Kidney (tissue), 14 donors: ENCODE results near the gene MYL7. TPM values are rescaled to one million over a fixed set of nuclear protein-coding genes. Genes with fewer than 3 reads are reported as not detected.

Experiments used
- DNase-seq, 5 donors: peaks; one replicate each; pipeline ENCODE4 v3.0.0-alpha.2; 2013 to 2020
- FAIRE-seq: peaks from 2 replicates; lab custom pipeline; 2012; peaks lifted over from hg19 to GRCh38; lab: Jason Lieb, UNC
- H3K27ac ChIP-seq, 2 donors: one replicate each; pipeline ENCODE4 v1.7.0; 2013; ENCODE audit warnings: low read depth in 2 of 2, low read length in 2 of 2, inconsistent platforms in 1 of 2
- H3K27me3 ChIP-seq: one replicate; pipeline ENCODE4 v1.7.1; 2013; ENCODE audit warnings: low read length, inconsistent platforms; ENCODE audit not compliant: control insufficient read depth, insufficient read depth
- H3K36me3 ChIP-seq, 3 donors: one replicate each; pipeline versions ENCODE4 v1.7.0 to v1.7.1; 2013; ENCODE audit warnings: low read length in 3 of 3, control low read depth in 1 of 3, inconsistent platforms in 1 of 3; ENCODE audit not compliant: insufficient read depth in 3 of 3, control insufficient read depth in 2 of 3
- H3K4me1 ChIP-seq, 3 donors: one replicate each; pipeline versions ENCODE4 v1.7.0 to v1.7.1; 2013; ENCODE audit warnings: low read length in 3 of 3, inconsistent platforms in 1 of 3, low read depth in 1 of 3; ENCODE audit not compliant: control insufficient read depth in 2 of 3, insufficient read depth in 2 of 3
- H3K4me3 ChIP-seq, 3 donors: one replicate each; pipeline versions ENCODE4 v1.7.0 to v1.8.1; 2013; ENCODE audit warnings: low read length in 3 of 3, control low read depth in 1 of 3, inconsistent platforms in 1 of 3
- H3K9ac ChIP-seq, 3 donors: one replicate each; pipeline versions ENCODE4 v1.7.0 to v1.7.1; 2013; ENCODE audit warnings: low read length in 3 of 3, control low read depth in 1 of 3, inconsistent platforms in 1 of 3
- H3K9me3 ChIP-seq, 3 donors: one replicate each; pipeline versions ENCODE4 v1.7.0 to v1.7.1; 2013; ENCODE audit warnings: low read length in 3 of 3, control low read depth in 1 of 3, inconsistent platforms in 1 of 3; ENCODE audit not compliant: control insufficient read depth in 2 of 3, insufficient read depth in 1 of 3
- CTCF ChIP-seq: IDR thresholded peaks from 3 replicates; pipeline ENCODE4 v1.5.1; 2012; ENCODE audit warnings: mild to moderate bottlenecking, moderate library complexity, borderline replicate concordance; ENCODE audit not compliant: insufficient read depth; ENCODE audit errors: extremely low read depth
- intact Hi-C: fragments of 100-400 bp; cut with DNase I; formaldehyde crosslinking; loops from one replicate; pipeline ENCODE4 v1.11.1; 2022
- polyA plus RNA-seq: library from polyadenylated mRNA; stranded (reverse); fragments of 350-450 nt; fragmentation: Illumina TruSeq; extraction: RNeasy Lipid Tissue Mini Kit (QIAGEN cat#74804); gene quantifications from one replicate; pipeline ENCODE4 v1.2.3, GENCODE V29; 2014; ENCODE audit warnings: low read depth, low replicate concordance; ENCODE audit not compliant: insufficient read depth
- total RNA-seq: library from RNA; stranded (reverse); fragmentation: NEBNext Ultra II Directional; extraction: Animal tissue kit (Norgen Biotek cat#: 25700); gene quantifications from one replicate; pipeline ENCODE4 v1.2.1, GENCODE V29; 2021
- donor health status: control.
- donor health status: control.
- donor health status: control.
- donor health status: control.
- donor health status: control.
- donor health status: DM: yes; HTN: yes; CAD: no.
- donor health status: Normal renal cell carcinoma (clear cell type).

MYL7 gene
- total and polyA plus RNA-seq, 2 donors from 2014 or later, result not detected

- H3K4me3 ChIP-seq, result no peak overlapping the region
- H3K27me3 ChIP-seq, result no peaks in the 10 kb centered on the region
- DNase-seq (peak in 2 of 5 donors; percentile 21 to 24), FAIRE-seq (no peak)
- H3K36me3 ChIP-seq, result no peaks in the 10 kb centered on the region
- intact Hi-C loops, result no loop called here
- H3K4me1 ChIP-seq, result no peaks in the 10 kb centered on the region
- H3K9me3 ChIP-seq, result no peaks in the 10 kb centered on the region
- TF ChIP-seq CTCF, result no peak
- no peak overlapping the region for H3K9ac ChIP-seq
- H3K27ac ChIP-seq, result no peak overlapping the region
Measured at GRCh38 chr7:44163591-44163990, 22.5 kb upstream of the MYL7 start.

- Histone ChIP-seq H3K4me1 (no peaks in the 10 kb centered on the region), H3K36me3 (no peaks in the 10 kb centered on the region), H3K4me3 (no peak overlapping the region), H3K9me3 (no peaks in the 10 kb centered on the region), H3K27me3 (no peaks in the 10 kb centered on the region), H3K9ac (no peak overlapping the region), H3K27ac (no peak overlapping the region)
- intact Hi-C loops, result no loop called here
- FAIRE-seq (no peak), DNase-seq (no peak)
- no peak for TF ChIP-seq CTCF
Measured at GRCh38 chr7:44162785-44163395, 21.8 kb upstream of the MYL7 start.

DNA sequence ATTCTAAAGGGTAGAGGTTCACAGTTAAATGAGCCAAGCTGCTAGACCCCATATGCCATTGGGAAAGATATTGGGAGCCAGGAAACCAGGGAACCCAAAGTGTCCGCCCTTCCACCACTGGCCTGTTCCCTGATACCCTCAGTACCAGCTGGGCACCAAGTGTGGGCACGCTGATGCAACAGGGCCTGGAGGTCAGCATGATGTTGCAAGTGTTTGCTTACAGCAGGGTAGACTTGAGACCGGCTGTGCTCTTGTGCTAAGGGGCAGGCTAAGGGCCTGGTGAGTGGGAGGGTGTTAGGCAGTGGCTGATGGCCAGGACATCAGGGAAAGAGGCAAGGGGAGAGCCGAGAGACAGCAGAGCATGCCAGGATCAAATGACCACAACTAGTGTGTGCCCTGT is 21.0 kb upstream of the MYL7 start:
- DNase-seq (peak in 1 of 5 donors; percentile 25), FAIRE-seq (no peak)
- Histone ChIP-seq H3K27me3 (no peaks in the 10 kb centered on the region), H3K27ac (no peak overlapping the region), H3K9ac (no peak overlapping the region), H3K4me3 (no peak overlapping the region), H3K36me3 (no peaks in the 10 kb centered on the region), H3K9me3 (no peaks in the 10 kb centered on the region), H3K4me1 (no peaks in the 10 kb centered on the region)
- intact Hi-C loops, result no loop called here
- no peak for TF ChIP-seq CTCF

GRCh38 chr7:44161371-44161770 is 20.2 kb upstream of the MYL7 start:
- no peak overlapping the region for H3K27ac ChIP-seq
- H3K4me3 ChIP-seq, result no peak overlapping the region
- intact Hi-C loops, result no loop called here
- no peaks in the 10 kb centered on the region for H3K9me3 ChIP-seq
- no peak for TF ChIP-seq CTCF
- DNase-seq (no peak), FAIRE-seq (no peak)
- no peaks in the 10 kb centered on the region for H3K4me1 ChIP-seq
- no peak overlapping the region for H3K9ac ChIP-seq
- H3K36me3 ChIP-seq, result no peaks in the 10 kb centered on the region
- H3K27me3 ChIP-seq, result no peaks in the 10 kb centered on the region
